A172 (cell line): ENCODE results near the gene LARP7. TPM values are rescaled to one million over a fixed set of nuclear protein-coding genes. Genes with fewer than 3 reads are reported as not detected.

Experiments
- total RNA-seq: library from RNA; depleted of rRNA; stranded (reverse); fragments of >200 nt; shearing (Covaris generic); gene quantifications from 2 replicates; pipeline ENCODE4 v1.2.3, GENCODE V29; 2014; rRNA removed

Gene LARP7
- total RNA-seq, 1 experiment from 2014 or later: 52.6 TPM

Other genes with a start within 250 kb of the LARP7 start
- not detected in 2 replicates for gene NEUROG2, start 121.0 kb upstream of the LARP7 start, total RNA-seq
- 23.1 and 23.5 TPM in 2 replicates for gene ZGRF1, start 234 bp upstream of the LARP7 start, total RNA-seq